HL-60 (cell line): Measurements from ENCODE around the gene SMTNL2.

ENCODE experiments used
- GABPA ChIP-seq: IDR thresholded peaks from 2 replicates; pipeline ENCODE4 v1.6.1; 2012; ENCODE audit warnings: low read depth
- TF ChIP-seq, protein P1 (sequence below): IDR thresholded peaks from one replicate; pipeline ENCODE4 v1.5.1; 2011; ENCODE audit warnings: low read length, control low read depth, inconsistent platforms; ENCODE audit not compliant: insufficient read depth
- TF ChIP-seq, protein P2 (sequence below): IDR thresholded peaks from 2 replicates; pipeline ENCODE4 v1.6.1; 2012; ENCODE audit warnings: low read depth; ENCODE audit not compliant: insufficient replicate concordance

DNA sequence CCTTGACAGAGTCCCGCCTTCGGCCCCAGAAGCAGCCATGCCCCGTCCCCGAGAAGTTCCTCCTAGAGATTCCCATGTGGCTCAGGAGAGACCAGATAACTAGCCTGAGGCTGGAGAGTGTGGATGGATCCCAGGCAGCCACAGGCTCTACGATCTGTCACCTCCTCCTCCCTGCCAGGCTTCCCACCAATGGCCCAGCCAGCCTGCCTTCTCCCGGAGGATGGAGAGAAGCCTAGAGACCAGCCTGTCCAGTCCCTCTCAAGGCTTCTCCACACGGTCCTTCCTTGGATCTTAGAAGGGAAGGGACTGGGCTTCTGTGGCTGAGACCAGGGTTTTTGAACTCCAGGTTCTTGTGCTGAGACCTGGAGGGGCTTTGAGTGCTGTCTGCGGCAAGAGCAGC, 1.6 kb upstream of the SMTNL2 start:
- TF ChIP-seq, protein P1, sequence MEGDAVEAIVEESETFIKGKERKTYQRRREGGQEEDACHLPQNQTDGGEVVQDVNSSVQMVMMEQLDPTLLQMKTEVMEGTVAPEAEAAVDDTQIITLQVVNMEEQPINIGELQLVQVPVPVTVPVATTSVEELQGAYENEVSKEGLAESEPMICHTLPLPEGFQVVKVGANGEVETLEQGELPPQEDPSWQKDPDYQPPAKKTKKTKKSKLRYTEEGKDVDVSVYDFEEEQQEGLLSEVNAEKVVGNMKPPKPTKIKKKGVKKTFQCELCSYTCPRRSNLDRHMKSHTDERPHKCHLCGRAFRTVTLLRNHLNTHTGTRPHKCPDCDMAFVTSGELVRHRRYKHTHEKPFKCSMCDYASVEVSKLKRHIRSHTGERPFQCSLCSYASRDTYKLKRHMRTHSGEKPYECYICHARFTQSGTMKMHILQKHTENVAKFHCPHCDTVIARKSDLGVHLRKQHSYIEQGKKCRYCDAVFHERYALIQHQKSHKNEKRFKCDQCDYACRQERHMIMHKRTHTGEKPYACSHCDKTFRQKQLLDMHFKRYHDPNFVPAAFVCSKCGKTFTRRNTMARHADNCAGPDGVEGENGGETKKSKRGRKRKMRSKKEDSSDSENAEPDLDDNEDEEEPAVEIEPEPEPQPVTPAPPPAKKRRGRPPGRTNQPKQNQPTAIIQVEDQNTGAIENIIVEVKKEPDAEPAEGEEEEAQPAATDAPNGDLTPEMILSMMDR, result no peak
- no peak for TF ChIP-seq GABPA
- TF ChIP-seq, protein P2, sequence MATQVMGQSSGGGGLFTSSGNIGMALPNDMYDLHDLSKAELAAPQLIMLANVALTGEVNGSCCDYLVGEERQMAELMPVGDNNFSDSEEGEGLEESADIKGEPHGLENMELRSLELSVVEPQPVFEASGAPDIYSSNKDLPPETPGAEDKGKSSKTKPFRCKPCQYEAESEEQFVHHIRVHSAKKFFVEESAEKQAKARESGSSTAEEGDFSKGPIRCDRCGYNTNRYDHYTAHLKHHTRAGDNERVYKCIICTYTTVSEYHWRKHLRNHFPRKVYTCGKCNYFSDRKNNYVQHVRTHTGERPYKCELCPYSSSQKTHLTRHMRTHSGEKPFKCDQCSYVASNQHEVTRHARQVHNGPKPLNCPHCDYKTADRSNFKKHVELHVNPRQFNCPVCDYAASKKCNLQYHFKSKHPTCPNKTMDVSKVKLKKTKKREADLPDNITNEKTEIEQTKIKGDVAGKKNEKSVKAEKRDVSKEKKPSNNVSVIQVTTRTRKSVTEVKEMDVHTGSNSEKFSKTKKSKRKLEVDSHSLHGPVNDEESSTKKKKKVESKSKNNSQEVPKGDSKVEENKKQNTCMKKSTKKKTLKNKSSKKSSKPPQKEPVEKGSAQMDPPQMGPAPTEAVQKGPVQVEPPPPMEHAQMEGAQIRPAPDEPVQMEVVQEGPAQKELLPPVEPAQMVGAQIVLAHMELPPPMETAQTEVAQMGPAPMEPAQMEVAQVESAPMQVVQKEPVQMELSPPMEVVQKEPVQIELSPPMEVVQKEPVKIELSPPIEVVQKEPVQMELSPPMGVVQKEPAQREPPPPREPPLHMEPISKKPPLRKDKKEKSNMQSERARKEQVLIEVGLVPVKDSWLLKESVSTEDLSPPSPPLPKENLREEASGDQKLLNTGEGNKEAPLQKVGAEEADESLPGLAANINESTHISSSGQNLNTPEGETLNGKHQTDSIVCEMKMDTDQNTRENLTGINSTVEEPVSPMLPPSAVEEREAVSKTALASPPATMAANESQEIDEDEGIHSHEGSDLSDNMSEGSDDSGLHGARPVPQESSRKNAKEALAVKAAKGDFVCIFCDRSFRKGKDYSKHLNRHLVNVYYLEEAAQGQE, result no peak
